Measurements from ENCODE around the gene MOB3B.

MOB3B gene

GRCh38 chr9:27445688-27446087, 83.9 kb downstream of the MOB3B start:
- DNase-seq (ENCODE audit: low read depth): no peak

- no peak for DNase-seq (ENCODE audit: low read depth)
Measured at GRCh38 chr9:27445057-27445595, 84.5 kb downstream of the MOB3B start.

- DNase-seq (ENCODE audit: low read depth): no peak
Measured at GRCh38 chr9:27442464-27442863, 87.2 kb downstream of the MOB3B start.

- DNase-seq (ENCODE audit: low read depth): no peak
Measured at GRCh38 chr9:27441741-27442070, 87.9 kb downstream of the MOB3B start.

GRCh38 chr9:27440888-27441740, 88.5 kb downstream of the MOB3B start:
- DNase-seq (ENCODE audit: low read depth): no peak

- DNase-seq (ENCODE audit: low read depth): no peak
Measured at GRCh38 chr9:27438522-27438921, 91.1 kb downstream of the MOB3B start.

- no peak for DNase-seq (ENCODE audit: low read depth)
Measured at GRCh38 chr9:27437652-27438373, 91.8 kb downstream of the MOB3B start.

- no peak for DNase-seq (ENCODE audit: low read depth)
Measured at GRCh38 chr9:27436234-27436633, 93.4 kb downstream of the MOB3B start.

- DNase-seq (ENCODE audit: low read depth): no peak
Measured at GRCh38 chr9:27433631-27434325, 95.8 kb downstream of the MOB3B start.

GRCh38 chr9:27432308-27432707, 97.3 kb downstream of the MOB3B start:
- no peak for DNase-seq (ENCODE audit: low read depth)

- no peak for DNase-seq (ENCODE audit: low read depth)
Measured at GRCh38 chr9:27431543-27432147, 98.0 kb downstream of the MOB3B start.

GRCh38 chr9:27430750-27431535, 98.7 kb downstream of the MOB3B start:
- no peak for DNase-seq (ENCODE audit: low read depth)

GRCh38 chr9:27429917-27430316, 99.7 kb downstream of the MOB3B start:
- no peak for DNase-seq (ENCODE audit: low read depth)

- DNase-seq (ENCODE audit: low read depth): no peak
Measured at GRCh38 chr9:27429436-27429835, 100.2 kb downstream of the MOB3B start.

GRCh38 chr9:27428551-27428950, 101.1 kb downstream of the MOB3B start:
- DNase-seq (ENCODE audit: low read depth): no peak

GRCh38 chr9:27427272-27427643, 102.4 kb downstream of the MOB3B start:
- no peak for DNase-seq (ENCODE audit: low read depth)

- no peak for DNase-seq (ENCODE audit: low read depth)
Measured at GRCh38 chr9:27426511-27427271, 102.9 kb downstream of the MOB3B start.

GRCh38 chr9:27425827-27426510, 103.6 kb downstream of the MOB3B start:
- DNase-seq (ENCODE audit: low read depth): no peak

GRCh38 chr9:27423915-27424710, 105.5 kb downstream of the MOB3B start:
- DNase-seq (ENCODE audit: low read depth): no peak
